Measurements from ENCODE around the gene NCBP3.

DNA sequence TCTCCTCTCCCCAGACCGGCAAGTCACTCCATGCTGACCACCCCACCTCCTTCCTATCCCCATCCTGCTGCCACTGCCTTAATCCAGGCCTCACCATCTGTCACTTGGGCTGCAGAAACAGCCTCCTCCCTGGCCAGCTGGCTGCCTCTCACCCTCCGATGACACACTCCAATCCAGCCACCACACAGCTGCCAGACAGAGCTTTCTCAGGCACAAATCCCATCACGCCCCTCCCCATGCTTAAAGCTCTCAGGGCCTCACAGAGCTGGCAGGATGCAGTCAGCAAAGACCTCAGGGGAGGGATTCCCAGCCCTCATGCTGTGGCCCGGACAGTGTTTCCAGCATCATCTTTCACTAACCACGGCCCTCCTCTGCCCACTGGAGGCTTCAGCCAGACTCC, 33.1 kb upstream of the NCBP3 start:
- TF ChIP-seq POLR2AphosphoS5 (IDR thresholded peaks at IDR 0.05) = no peak
- TF ChIP-seq, protein P1, sequence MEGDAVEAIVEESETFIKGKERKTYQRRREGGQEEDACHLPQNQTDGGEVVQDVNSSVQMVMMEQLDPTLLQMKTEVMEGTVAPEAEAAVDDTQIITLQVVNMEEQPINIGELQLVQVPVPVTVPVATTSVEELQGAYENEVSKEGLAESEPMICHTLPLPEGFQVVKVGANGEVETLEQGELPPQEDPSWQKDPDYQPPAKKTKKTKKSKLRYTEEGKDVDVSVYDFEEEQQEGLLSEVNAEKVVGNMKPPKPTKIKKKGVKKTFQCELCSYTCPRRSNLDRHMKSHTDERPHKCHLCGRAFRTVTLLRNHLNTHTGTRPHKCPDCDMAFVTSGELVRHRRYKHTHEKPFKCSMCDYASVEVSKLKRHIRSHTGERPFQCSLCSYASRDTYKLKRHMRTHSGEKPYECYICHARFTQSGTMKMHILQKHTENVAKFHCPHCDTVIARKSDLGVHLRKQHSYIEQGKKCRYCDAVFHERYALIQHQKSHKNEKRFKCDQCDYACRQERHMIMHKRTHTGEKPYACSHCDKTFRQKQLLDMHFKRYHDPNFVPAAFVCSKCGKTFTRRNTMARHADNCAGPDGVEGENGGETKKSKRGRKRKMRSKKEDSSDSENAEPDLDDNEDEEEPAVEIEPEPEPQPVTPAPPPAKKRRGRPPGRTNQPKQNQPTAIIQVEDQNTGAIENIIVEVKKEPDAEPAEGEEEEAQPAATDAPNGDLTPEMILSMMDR (IDR thresholded peaks at IDR 0.05) = no peak
- TF ChIP-seq POLR2A (IDR thresholded peaks at IDR 0.05; ENCODE audit: low read depth) = no peak
